ENCODE measurements around the gene NUBPL.
"Not testable (repeated sequence)": the region's sequence is repeated elsewhere in the genome, so short reads cannot be mapped to it uniquely, and the experiment has no call there.

The NUBPL gene

DNA sequence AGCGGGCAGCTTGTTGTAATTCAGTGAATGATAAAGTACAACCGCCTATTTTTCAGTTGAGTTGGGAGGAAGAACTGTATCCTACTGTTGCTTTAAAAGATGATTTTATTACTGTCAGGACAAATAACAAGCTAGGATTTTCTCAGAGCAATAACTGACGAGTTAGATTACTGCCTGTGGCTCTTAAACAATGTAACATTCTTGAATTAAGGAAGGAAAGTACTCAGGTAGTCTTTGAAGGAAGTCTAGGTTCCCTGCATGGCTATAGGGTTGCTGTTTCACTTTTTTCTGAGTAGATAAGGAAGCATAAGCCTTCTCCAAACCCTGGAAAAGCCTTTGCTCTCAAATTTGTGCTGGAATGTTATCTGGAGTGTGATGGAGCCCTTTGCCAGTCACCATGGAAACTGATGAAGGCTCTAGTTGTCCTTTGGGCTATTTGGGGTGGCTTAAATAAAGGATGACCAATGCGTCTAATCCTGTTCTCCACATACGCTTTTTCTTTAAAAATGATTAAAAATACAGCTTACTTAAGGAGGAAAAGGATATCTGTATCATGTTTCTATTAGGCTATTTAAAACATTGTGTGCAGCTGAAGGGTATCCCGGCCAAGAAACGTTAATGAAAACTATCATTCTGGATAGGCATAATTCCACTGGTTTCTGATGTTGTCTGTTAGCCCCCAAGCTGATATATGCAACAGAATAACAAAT is 17.7 kb downstream of the NUBPL start:
- no peak for DNase-seq

DNA sequence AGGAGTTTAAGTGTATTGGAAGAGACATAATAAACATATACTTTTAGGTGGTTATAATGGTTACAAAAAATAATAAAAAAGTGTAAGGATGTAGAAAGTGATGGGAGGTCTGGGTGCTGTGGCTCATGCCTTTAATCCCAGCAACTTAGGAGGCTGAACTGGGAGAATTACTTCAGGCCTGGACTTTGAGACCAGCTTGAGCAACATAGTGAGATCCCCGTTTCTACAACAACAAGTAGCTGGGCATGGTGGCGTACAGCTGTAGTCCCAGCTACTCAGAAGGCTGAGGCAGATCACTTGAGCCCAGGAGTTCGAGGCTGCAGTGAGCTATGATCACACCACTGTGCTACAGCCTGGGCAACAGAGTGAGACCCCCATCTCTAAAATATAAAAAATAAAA is 19.0 kb downstream of the NUBPL start:
- DNase-seq: no peak

- DNase-seq: no peak
Measured at GRCh38 chr14:31582286-31582691, 21.1 kb downstream of the NUBPL start.

- no peak for DNase-seq
Measured at GRCh38 chr14:31582836-31583452, 21.7 kb downstream of the NUBPL start.

DNA sequence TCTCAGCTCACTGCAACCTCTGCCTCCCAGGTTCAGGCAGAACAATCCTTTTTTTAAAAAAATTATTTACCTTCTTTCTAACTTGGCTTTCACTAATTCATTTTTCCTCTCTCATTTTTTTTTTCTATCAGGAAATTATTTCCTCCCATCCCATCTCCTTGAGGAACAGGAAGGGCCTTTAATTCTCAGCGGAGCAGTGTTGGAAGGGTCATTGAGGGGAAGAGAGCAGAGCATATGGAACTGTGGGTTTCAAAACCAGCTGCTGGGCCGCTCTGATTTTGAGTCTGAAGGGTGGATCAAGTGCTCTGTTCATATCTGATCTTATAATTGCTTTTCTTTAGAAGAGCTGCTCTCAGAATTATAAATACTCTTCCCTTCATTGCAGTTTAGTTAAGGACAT is 29.0 kb downstream of the NUBPL start:
- DNase-seq: no peak

DNA sequence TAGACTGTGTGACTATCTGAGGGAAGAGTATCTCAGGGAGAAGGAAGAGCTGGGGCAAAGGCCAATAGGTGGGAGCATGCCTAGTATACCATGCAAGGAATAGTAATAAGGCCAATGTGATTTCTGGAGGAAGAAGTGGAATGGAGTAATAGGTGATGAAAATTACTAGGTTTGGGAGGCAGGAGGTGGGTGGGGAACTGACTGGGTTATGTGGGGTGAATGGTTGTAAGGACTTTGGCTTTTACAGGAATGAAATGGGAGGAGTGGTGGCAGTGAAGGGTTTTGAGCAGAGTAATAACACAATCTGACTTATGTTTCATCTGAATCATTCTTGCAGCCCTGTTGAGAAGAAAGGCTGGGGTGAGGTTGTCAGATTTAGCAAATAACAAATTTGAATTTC is 30.9 kb downstream of the NUBPL start:
- no peak for DNase-seq

GRCh38 chr14:31592631-31593030 is 31.4 kb downstream of the NUBPL start:
- DNase-seq: no peak

GRCh38 chr14:31596342-31597095 is 35.3 kb downstream of the NUBPL start:
- no peak for DNase-seq

GRCh38 chr14:31605702-31606101 is 44.5 kb downstream of the NUBPL start:
- DNase-seq: no peak

DNA sequence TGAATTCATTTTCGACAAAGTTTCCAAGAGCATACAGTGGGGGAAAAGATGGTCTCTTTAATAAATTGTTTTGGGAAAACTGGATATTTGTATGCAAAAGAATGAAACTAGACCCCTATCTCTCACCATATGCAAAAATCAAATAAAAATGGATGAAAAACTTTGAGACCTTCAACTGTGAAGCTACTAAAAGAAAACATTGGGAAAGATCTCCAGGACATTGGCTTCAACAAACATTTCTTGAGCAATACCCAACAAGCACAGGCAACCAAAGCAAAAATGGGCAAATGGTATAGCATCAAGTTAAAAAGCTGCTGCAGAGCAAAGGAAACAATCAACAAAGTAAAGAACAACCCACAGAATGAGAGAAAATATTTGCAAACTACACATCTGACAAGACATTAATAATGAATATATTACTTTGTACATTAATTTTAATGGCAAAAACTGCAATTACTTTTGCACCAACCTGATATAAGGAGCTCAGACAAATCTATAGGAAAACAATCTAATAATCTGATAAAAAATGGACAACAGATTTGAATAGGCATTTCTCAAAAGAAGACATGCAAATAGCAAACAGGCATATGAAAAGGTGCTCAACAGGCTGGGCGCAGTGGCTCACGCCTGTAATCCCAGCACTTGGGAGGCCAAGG is 50.7 kb downstream of the NUBPL start:
- DNase-seq: no peak

DNA sequence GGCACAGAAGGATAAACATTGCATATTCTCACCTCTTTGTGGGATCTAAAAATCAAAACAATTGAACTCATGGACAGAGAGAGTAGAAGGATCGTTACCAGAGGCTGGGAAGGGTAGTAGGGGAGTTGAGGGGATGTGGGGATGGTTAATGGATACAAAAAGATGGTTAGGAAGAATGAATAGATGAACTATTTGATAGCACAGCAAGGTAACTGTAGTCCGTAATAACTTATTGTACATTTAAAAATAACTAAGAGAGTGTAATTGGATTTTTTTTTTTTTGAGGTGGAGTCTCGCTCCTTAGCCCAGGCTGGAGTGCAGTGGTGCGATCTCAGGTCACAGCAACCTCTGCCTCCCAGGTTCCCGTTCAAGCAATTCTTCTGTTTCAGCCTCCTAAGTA is 52.0 kb downstream of the NUBPL start:
- no peak for DNase-seq

DNA sequence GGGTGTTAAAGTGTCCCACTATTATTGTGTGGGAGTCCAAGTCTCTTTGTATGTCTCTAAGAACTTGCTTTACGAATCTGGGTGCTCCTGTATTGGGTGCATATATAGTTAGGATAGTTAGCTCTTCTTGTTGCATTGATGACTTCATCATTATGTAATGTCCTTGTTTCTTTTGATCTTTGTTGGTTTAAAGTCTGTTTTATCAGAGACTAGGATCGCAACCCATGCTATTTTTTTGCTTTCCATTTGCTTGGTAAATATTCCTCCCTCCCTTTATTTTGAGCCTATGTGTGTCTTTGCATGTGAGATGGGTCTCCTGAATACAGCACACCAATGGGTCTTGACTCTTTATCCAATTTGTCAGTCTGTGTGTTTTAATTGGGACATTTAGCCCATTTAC is 57.7 kb downstream of the NUBPL start:
- not testable (repeated sequence) for DNase-seq

- DNase-seq: no peak
Measured at GRCh38 chr14:31619440-31619839, 58.2 kb downstream of the NUBPL start.

DNA sequence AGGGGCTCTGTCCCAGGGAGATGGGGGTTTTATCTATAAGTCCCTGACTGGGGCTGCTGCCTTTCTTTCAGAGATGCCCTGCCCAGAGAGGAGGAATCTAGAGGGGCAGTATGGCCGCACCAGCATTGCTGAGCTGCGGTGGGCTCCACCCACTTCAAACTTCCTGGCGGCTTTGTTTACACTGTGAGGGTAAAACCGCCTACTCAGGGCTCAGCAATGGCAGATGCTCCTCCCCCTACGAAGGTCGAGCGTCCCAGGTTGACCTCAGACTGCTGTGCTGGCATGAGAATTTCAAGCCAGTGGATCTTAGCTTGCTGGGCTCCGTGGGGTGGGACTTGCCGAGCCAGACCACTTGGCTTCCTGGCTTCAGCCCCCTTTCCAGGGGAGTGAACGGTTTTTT is 59.7 kb downstream of the NUBPL start:
- DNase-seq: not testable (repeated sequence)

GRCh38 chr14:31622060-31622459 is 60.9 kb downstream of the NUBPL start:
- no peak for DNase-seq

- not testable (repeated sequence) for DNase-seq
Measured at GRCh38 chr14:31652900-31653299, 91.7 kb downstream of the NUBPL start.

- no peak for DNase-seq
Measured at GRCh38 chr14:31657917-31658316, 96.7 kb downstream of the NUBPL start.

DNA sequence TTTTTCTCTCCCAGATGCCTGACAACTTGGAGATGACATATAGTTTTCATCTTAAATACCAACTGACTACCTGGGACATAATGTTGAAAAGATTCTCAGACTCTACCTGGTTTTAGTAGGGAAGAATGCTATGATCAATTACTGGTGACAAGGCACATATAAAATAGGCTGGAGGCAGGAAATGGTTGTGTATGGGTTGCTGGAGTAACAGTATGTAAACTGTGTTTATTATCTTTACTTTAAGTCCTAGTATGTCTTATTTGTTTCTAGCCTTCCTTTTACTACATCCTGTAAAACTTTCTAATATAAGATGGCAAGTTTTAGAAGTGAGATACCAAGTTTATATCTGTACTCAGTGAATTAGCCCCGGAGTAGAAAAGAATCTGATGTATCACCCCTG is 98.1 kb downstream of the NUBPL start:
- no peak for DNase-seq

- DNase-seq: no peak
Measured at GRCh38 chr14:31660191-31660590, 99.0 kb downstream of the NUBPL start.

DNA sequence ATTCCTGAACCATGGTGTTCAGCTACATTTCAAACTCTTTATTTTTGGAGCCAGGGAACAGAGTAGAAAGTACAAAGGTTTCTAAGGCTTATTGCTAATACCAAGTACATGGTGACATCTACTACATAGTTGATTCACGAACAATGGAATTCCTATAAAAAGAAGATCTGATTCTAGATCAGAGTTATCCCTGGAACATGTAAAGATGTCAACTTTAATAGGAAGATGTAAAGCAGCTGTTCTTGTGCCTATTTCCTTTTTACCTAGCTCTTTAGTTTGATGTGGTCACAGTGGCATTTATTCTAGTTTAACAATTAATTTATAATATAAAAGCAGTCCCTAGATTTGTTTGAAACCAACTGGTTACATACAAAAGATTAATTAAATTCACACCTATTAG is 99.5 kb downstream of the NUBPL start:
- DNase-seq: no peak

- no peak for DNase-seq
Measured at GRCh38 chr14:31668348-31668747, 107.1 kb downstream of the NUBPL start.

DNA sequence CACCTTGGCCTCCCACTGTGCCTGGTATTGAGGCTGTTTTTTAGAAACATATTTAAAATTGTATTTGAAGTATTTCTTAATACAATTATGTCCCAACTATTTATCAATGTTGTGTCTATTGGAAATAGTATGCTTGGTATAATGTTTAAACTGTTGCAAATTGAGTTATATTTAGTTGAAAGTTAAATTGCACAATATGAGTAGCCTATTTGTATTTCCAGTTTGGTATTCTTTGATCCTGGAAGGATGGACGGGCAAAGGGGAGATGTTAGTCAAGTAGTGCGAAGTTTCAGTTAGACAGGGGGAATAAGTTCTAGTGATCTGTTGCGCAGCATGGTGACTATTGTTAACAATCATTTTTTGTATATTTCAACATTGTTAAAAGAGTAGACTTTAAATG is 111.5 kb downstream of the NUBPL start:
- no peak for DNase-seq

DNA sequence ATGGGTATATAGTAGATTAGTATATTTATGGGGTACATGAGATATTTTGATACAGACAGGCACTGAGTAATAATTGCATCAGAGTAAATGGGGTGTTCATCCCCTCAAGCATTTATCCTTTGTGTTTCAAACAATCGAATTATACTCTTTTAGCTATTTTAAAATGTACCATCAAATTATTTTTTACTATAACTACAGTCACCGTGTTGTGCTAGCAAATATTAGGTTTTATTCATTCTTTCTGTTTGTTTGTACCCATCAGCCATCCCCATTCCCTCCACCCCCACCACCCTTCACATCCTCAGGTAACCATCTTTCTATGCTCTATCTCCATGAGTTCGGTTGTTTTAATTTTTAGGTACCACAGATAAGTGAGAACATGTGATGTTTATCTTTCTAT is 115.8 kb downstream of the NUBPL start:
- no peak for DNase-seq

GRCh38 chr14:31677630-31678029 is 116.4 kb downstream of the NUBPL start:
- no peak for DNase-seq
